HepG2 (cell line): ENCODE measurements around the gene RAD23A. TPM values are rescaled to one million over a fixed set of nuclear protein-coding genes. Genes with fewer than 3 reads are reported as not detected.

Source experiments
- AFF4 ChIP-seq: sonication (generic); formaldehyde crosslinking; IDR thresholded peaks from 2 replicates; pipeline ENCODE4 v1.4.0; 2020; ENCODE audit warnings: missing genetic modification reagents
- ASH2L ChIP-seq: fragments of 300-600, 200-600 bp; sonication (generic); IDR thresholded peaks from 2 replicates; pipeline ENCODE4 v1.7.0; 2017; ENCODE audit warnings: low read depth, mild to moderate bottlenecking, moderate library complexity, mixed read lengths, low read length; ENCODE audit not compliant: insufficient read length
- ATF1 ChIP-seq: IDR thresholded peaks from 2 replicates; pipeline ENCODE4 v1.6.1; 2016; ENCODE audit warnings: mild to moderate bottlenecking, control low read depth
- CHCHD3 ChIP-seq: sonication (generic); formaldehyde crosslinking; IDR thresholded peaks from 2 replicates; pipeline ENCODE4 v1.8.0; 2022; ENCODE audit warnings: mild to moderate bottlenecking, missing genetic modification reagents, moderate library complexity
- JUND ChIP-seq: sonication (generic); formaldehyde crosslinking; IDR thresholded peaks from 2 replicates; pipeline ENCODE4 v1.8.0; 2022; ENCODE audit warnings: mild to moderate bottlenecking, missing genetic modification reagents
- NFAT5 ChIP-seq: sonication (generic); formaldehyde crosslinking; IDR thresholded peaks from 2 replicates; pipeline ENCODE4 v1.4.0; 2020; ENCODE audit warnings: missing genetic modification reagents
- RNF2 ChIP-seq: fragments of 450-650 bp; conservative IDR thresholded peaks from 2 replicates; pipeline ENCODE4 v1.6.1; 2016; ENCODE audit warnings: low read depth
- TCF7L2 ChIP-seq: IDR thresholded peaks from 2 replicates; pipeline ENCODE4 v1.6.1; 2011; ENCODE audit warnings: mild to moderate bottlenecking, low read depth, low read length, moderate library complexity
- YEATS2 ChIP-seq: sonication (generic); formaldehyde crosslinking; IDR thresholded peaks from 2 replicates; pipeline ENCODE4 v1.4.0; 2020; ENCODE audit warnings: missing genetic modification reagents, borderline replicate concordance
- ZBTB33 ChIP-seq: sonication (generic); formaldehyde crosslinking; IDR thresholded peaks from 2 replicates; pipeline ENCODE4 v1.4.0; 2020; ENCODE audit warnings: missing genetic modification reagents
- ZKSCAN1 ChIP-seq: fragments of 150-350 bp; IDR thresholded peaks from 2 replicates; pipeline ENCODE4 v1.6.1; 2014; ENCODE audit warnings: low read length
- ZNF124 ChIP-seq: sonication (generic); formaldehyde crosslinking; IDR thresholded peaks from 2 replicates; pipeline ENCODE4 v1.4.0; 2020; ENCODE audit warnings: missing genetic modification reagents
- ZNF512 ChIP-seq: sonication (generic); formaldehyde crosslinking; IDR thresholded peaks from 2 replicates; pipeline ENCODE4 v1.4.0; 2020; ENCODE audit warnings: mild to moderate bottlenecking, missing genetic modification reagents
- ZNF556 ChIP-seq: sonication (generic); formaldehyde crosslinking; IDR thresholded peaks from 2 replicates; pipeline ENCODE4 v1.4.0; 2020; ENCODE audit warnings: mild to moderate bottlenecking, missing genetic modification reagents, borderline replicate concordance
- ZNF563 ChIP-seq: sonication (generic); formaldehyde crosslinking; IDR thresholded peaks from 2 replicates; pipeline ENCODE4 v1.8.0; 2022; ENCODE audit warnings: mild to moderate bottlenecking, moderate library complexity, missing genetic modification reagents
- ZNF773 ChIP-seq: sonication (generic); formaldehyde crosslinking; IDR thresholded peaks from 2 replicates; pipeline ENCODE4 v1.4.0; 2020; ENCODE audit warnings: missing genetic modification reagents, borderline replicate concordance
- polyA plus RNA-seq, 8 experiments: library from polyadenylated mRNA; depleted of rRNA in 3 of 8; stranded (reverse) in 7 of 8; unstranded in 1 of 8; fragments of >200 nt; fragmentation: Illumina TruSeq in 4 of 8; extraction: Trizol in 4 of 8; gene quantifications; 2 replicates each; pipeline versions ENCODE4 v1.2.1 to v1.2.3, GENCODE V29; 2011 to 2016; ENCODE audit warnings: low read depth in 4 of 8, missing spikeins in 1 of 8, mixed read lengths in 1 of 8; ENCODE audit not compliant: insufficient read depth in 1 of 8
- total RNA-seq, 5 experiments: library from RNA; depleted of rRNA; stranded (reverse); fragments of >200 nt; fragmentation: Illumina TruSeq; extraction: Trizol; gene quantifications; 2 replicates each; pipeline ENCODE4 v1.2.3, GENCODE V29; 2016; ENCODE audit warnings: low read depth in 1 of 5

The RAD23A gene
- total and polyA plus RNA-seq, 2 of the 13 experiments (the other 11 are each of a cell fraction or from before 2014, with no cell fraction given): 42.5 to 54.2 TPM

GRCh38 chr19:12965017-12965811, 19.6 kb downstream of the RAD23A start (continued):
- no peak for TF ChIP-seq ZKSCAN1
- no peak for TF ChIP-seq TCF7L2
- no peak for TF ChIP-seq CHCHD3 (CRISPR knock-in tag)
- TF ChIP-seq ZNF563: peak; percentile 31; the same call in 1 of the 2 replicates
- no peak for TF ChIP-seq JUND
- TF ChIP-seq ZBTB33 (CRISPR knock-in tag): peak; percentile 26; the same call in 1 of the 2 replicates
- no peak for TF ChIP-seq ZNF512 (CRISPR knock-in tag)
- TF ChIP-seq ZNF773 (CRISPR knock-in tag): no peak
- TF ChIP-seq NFAT5: 0 out of 2 replicates have a peak, but pooled peaks have one; percentile 33
- TF ChIP-seq RNF2: no peak
- no peak; the same call in 1 of the 2 replicates for TF ChIP-seq ZNF556 (CRISPR knock-in tag)
- TF ChIP-seq YEATS2: 0 out of 2 replicates have a peak, but pooled peaks have one; percentile 31
- no peak for TF ChIP-seq ATF1
- TF ChIP-seq ZNF124 (CRISPR knock-in tag): 0 out of 2 replicates have a peak, but pooled peaks have one; percentile 49
- TF ChIP-seq ASH2L: no peak
- no peak for TF ChIP-seq AFF4 (CRISPR knock-in tag)
